ENCODE results near the gene CD151.

DNA sequence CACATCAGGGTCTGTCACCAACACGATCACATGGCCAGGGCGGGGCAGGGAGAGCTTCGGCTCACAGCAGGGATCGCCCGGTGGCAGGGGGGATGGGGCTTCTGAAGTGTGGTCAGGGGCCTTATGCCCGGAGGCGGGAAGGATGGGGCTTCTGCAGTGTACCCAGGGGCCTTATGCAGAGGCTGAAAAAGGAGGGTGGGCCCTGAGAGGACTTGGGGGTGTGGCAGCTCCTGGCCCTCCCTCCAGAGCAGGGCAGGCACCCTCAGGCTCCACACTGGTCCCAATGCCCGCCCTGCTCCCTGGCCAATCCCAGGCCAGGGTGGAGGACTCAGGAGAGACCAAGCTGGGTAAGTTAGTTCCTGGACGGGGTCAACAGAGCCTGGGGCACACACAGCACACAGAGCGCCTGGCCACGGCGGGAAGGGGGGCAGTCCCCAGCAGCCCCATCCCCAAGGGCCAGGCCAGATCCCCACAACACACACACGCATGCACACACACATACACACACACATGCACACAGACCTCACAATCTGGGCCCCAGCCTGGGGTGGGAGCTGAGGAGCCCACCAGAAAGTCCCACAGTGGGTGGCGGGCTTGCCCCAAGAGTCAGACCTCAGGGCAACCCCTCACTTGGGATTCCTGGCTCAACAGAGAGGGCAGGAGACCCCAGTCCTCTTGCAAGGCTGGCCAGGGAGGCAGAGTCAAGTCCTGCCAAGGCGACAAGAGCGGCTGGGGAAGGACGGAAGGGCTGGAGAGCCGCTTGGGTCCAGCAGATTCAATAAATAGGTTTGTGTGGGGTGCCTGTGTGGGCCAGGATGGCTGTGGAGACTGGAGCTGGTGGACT, 41.8 kb upstream of the CD151 start:
- no peak for TF ChIP-seq FOXP2 (optimal IDR thresholded peaks at IDR 0.05; ENCODE audit: control extremely low read depth, extremely low read length, insufficient read depth)
- TF ChIP-seq POLR2AphosphoS5 (IDR thresholded peaks at IDR 0.05; ENCODE audit: borderline replicate concordance, low read depth, low read length), result no peak
- TF ChIP-seq EZH2 (IDR thresholded peaks at IDR 0.05), result no peak

Data from SK-N-MC (cell line).